Measurements from ENCODE around the gene TAMALIN.

TAMALIN gene

GRCh38 chr12:52014567-52015530, 8.1 kb downstream of the TAMALIN start:
- DNase-seq (ENCODE audit: low read depth): no peak

- peak; percentile 65 for DNase-seq (ENCODE audit: low read depth)
Measured at GRCh38 chr12:52015532-52016041, 8.8 kb downstream of the TAMALIN start.

GRCh38 chr12:52018433-52019112, 11.8 kb downstream of the TAMALIN start:
- no peak for DNase-seq (ENCODE audit: low read depth)

DNA sequence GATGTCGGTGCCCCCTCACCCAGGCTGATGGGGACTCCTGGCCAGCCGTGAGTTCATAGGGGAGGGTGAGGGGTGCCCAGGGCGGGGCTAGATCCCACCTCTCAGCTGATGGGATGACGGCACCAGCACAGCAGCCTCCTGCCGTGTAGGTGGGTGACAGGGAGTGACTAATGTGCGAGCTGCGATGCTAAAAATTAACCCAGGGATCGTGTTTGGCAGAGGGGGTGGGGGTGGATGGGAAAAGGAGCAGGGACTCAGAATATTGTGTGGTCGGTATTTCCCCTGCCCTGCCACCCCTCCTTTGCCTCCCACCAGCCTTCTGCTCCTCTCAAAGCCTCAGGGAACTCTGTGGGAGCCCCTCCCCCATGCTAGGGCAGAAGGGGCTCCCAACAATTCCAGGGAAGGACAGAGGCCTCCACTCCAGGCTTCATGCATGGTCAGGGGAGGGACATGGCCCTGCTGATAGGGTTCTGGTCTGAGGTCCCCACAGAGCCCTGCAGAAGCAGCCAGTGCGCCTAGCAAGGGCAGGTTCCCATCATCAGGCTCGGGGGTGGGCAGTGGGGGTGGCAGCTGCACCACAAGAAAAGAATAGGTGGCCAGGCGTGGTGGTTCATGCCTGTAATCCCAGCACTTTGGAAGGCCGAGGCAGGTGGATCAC, 12.5 kb downstream of the TAMALIN start:
- DNase-seq (ENCODE audit: low read depth): no peak

DNA sequence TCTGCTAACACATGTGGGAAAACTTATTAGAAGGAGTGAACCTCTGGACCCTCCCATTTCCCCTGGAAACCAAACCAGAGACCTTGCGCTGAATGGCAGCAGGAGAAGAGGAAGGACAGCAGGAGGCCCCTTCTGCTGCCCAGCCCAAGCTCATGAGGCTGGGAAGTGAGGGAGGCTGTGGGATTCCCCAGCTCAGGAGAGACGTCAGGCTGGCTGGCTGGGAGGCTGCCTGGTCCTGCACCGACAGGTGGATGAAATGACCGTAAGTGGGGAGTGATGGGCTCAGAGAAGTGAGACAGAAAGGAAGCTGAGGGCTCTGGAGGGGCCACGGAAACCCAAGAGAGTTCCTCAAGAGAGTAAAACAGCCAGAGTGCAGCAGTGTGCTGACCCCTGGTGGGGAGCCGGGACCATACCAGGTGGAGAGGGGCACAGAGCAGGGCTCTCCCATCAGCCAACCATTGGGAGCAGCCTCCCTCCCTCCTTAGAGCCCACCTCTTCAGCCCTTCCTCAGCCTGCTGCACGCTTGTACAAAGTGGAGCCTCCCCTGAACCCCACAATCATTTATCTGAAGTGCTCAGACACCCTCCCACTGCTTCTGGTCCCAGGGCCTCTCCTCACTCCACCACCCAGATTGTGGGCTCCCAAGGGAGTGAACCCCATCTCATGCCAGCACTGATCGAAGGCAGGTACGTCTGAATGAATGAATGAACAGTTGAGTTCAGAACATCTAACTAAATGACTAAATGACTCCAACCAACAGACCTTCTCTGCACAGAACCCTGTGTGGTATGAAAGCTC, 14.0 kb downstream of the TAMALIN start:
- no peak for DNase-seq (ENCODE audit: low read depth)

DNA sequence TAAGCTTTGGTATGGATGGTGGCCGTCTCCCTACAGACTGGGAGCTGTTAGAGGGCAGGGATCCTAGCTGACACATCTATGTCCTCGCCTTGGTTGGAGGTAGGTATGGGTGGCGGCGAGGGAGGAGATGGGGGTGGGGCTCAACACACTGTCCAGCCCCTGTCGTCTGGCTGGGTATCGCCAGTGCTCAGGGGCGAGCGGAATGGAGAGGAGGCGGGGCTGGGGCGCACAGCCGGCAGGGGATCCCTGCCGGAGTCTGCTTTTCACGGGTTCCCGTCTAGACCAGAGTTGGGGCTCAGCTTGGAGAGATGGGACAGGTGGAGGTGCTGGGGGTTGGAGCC, 16.1 kb downstream of the TAMALIN start:
- DNase-seq (ENCODE audit: low read depth): no peak

DNA sequence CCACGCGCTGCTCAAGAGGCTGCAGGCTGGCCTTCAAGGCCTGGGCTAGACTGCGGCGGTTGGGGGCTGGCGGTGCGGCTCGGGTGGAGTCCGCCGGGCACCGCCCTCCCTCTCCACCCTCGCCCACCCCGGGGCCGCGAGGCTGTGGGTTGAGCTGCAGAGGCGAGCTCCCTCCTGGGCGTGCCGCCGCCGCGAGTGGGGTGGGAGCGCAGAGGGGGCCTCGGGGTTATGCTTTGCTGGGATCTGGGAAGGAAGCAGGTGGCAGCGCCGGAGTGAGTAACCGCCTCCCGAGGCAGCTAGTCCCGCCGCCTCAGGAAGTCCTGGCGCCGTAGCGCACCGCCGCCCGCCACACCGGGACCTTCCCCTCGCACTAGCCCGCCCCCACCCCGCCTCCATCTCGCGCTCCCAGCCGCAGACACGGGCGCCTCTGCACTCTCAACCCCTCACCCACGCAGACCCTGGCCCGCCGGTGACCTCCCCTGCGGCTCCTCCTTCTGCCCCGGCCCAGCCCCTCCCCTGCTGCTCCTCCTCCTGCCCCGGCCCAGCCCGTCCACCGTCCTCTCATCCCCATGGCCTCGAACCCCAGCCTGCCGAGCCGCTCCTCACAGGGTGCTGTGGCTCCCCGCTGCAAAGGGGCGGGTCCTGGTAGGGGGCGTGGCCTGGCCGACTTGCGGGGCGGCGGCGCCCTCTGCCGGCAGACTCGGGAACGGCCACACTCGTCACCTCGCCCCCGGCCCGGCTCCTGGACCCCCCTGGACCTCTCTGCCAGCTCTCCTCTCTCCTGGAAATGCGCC, 16.6 kb downstream of the TAMALIN start:
- no peak for DNase-seq (ENCODE audit: low read depth)

DNA sequence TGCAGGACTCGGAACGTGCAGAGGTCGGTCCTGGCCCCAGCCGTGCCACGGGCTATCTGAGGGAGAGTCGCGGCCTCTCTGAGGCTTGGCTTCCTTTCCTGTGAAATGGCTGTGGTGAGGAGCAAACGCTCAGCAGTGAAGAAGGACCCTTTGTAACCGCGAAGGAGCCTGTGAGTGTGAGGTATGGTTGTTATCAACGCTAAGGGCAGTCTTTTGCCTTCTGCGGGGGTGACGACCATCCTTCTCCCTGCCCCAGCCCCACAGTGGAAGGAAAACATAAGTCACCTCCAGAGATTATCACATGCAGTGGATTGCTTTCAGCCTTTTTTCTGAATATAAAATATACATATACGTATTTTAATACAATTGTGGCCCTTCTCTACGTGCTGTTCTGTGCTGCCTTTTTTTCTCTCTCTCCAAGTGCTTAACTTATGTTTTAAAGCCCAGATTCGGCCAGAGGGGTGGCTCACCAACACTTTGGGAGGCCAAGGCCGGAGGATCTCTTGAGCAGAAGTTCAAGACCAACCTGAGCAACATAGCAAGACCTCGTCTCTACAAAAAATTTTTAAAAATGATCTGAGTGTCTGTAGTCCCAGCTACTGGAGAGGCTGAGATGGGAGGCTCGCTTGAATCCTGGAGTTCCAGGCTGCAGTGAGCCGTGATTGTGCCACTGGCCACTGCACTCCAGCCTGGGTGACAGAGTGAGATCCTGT, 17.4 kb downstream of the TAMALIN start:
- DNase-seq (ENCODE audit: low read depth): no peak

DNA sequence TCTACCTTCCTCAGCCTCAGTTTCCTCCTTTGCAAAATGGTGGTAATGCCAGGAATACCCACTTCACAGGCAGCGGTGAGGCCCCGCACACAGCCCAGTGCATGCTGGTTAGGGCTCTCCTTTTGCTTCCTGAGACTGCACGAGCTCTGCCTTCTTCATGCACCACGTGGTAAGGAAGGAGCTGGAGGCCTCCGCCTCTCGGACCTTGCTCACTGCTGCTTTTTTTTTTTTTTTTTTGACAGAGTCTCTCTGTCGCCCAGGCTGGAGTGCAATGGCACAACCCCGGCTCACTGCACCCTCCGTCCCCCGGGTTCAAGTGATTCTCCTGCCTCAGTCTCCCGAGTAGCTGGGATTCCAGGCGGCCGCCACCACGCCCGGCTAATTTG, 18.1 kb downstream of the TAMALIN start:
- DNase-seq (ENCODE audit: low read depth): peak; percentile 64

DNA sequence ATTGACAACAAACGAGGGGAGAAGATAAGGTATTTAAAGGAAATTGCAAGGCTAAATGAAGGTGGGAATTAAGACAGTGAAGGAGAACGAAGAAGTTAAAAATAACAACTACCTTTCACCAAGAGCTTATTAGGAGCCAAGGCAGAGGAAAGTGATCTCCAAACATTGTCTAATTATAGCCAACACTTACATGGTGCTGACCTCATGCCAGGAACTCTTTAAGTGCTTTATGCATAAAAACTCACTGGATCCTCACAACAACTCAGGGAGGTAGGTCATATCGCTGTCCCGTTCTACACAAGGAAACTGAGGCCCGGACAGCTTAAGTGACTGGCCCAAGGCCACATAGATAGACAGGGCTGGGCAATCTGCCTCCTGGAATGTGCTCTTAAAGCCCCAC, 19.5 kb downstream of the TAMALIN start:
- DNase-seq (ENCODE audit: low read depth): no peak

- no peak for DNase-seq (ENCODE audit: low read depth)
Measured at GRCh38 chr12:52027085-52027843, 20.5 kb downstream of the TAMALIN start.

DNA sequence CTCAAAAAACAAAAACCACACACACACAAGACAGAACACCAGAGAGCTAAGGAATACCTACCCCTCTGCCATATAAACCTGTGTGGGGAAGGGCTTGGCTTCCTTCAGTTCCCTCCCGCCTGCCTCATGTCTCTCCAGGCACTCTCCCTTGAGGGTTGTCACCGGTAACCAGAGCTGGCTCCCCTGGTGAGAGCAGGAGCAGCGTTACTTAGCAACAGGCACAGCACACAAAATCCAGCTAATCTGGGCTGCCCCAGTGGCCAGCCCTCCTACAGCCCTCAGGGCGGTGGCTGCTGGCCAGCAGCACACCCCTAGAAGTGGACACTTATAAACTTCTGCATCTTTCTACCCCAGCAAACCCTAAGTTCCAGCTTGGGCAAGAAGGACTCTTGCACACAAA, 22.9 kb downstream of the TAMALIN start:
- DNase-seq (ENCODE audit: low read depth): no peak

GRCh38 chr12:52032446-52032803, 25.7 kb downstream of the TAMALIN start:
- DNase-seq (ENCODE audit: low read depth): peak; percentile 76

DNA sequence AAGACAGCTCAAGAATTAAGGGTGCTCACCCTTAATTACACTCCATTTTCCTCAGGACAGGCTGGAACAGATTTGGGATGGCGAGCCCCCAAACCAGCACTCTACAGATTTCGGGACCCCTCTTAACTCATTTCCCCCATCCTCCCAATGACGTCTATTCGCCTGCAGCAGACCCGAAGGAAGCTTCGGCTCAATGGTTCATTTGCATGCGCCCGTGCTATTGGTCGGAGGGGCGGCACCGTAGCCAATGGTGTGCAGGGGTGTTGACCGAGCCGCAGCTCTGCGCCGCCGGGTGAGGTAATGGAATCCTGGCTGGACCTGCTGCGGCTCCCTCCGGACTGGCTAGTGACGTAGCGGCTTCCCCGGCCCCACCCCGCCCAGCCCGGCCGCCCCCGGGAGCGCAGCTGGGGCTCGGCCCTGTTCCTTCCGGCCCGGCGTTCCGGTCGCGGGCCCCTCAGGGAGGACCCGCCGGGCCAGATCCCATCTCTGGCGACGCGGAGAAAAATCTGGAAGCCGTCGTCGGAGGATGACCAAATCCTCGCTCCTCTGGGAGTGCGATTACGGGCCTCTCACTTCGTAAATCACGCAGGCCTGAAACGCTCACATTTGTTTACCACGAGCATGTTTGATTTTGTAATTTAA, 26.2 kb downstream of the TAMALIN start:
- DNase-seq (ENCODE audit: low read depth): peak; percentile 95

- DNase-seq (ENCODE audit: low read depth): no peak
Measured at GRCh38 chr12:52033446-52034140, 26.8 kb downstream of the TAMALIN start.

GRCh38 chr12:52035190-52035589, 28.4 kb downstream of the TAMALIN start:
- no peak for DNase-seq (ENCODE audit: low read depth)

DNA sequence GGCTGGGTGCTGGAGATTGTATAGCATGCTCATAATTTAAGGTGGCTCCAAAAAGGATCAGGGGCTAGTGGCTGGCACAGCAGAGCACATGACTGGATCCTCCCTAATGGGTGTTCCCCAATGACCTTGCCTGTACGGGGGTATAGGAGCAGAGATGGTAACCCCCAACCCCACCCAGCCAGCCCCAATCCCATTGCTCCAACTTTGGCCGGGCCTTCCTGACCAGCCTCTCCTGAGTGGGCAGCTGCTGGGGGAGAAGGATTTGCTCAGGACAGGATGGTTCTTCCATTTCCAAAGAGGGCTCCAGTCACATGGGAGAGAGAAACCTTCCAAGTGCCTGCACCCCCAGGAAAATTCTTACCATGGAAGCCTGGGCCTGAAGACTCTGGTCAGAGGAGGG, 29.2 kb downstream of the TAMALIN start:
- DNase-seq (ENCODE audit: low read depth): no peak

- DNase-seq (ENCODE audit: low read depth): peak; percentile 37
Measured at GRCh38 chr12:52036587-52037171, 29.9 kb downstream of the TAMALIN start.
